WTC11 (cell line): Measurements from ENCODE around the gene GDF11. TPM values are rescaled to one million over a fixed set of nuclear protein-coding genes. Genes with fewer than 3 reads are reported as not detected.
A peak's percentile ranks its signal among the peaks of the same experiment; 100 is the strongest.

Source experiments
- ATAC-seq: fragments of 200-7000 bp; cut with Tn5 transposase; 2 replicates; pipeline ENCODE4 v1.10.0; 2021; ENCODE audit warnings: mild to moderate bottlenecking, moderate library complexity
- Bru-seq: library from RNA; stranded (reverse); fragments of 400-500 nt; gene quantifications from one replicate; lab custom pipeline; 2021; lab: Mats Ljungman, UMichigan
- CTCF ChIA-PET: fragments of 300-600 bp; sonication (Branson Sonifier 250); formaldehyde crosslinking; loops from one replicate; lab custom pipeline; 2021; ENCODE audit warnings: antibody characterized with exemption; lab: Charles Lee
- POLR2A ChIA-PET: fragments of 350-600 bp; sonication (Branson Sonifier 250); formaldehyde crosslinking; loops from one replicate; lab custom pipeline; 2021; ENCODE audit warnings: antibody characterized with exemption; lab: Charles Lee
- DNase-seq: peaks from one replicate; pipeline ENCODE4 v3.0.0; 2021; ENCODE audit warnings: low spot score
- H3K27ac Mint-ChIP-seq: 2 replicates; pipeline ENCODE4 v1.8.0; 2021; ENCODE audit warnings: mixed read lengths
- H3K27me3 Mint-ChIP-seq: 2 replicates; pipeline ENCODE4 v1.8.0; 2021; ENCODE audit warnings: low read depth, mild to moderate bottlenecking, moderate library complexity, mixed read lengths
- H3K36me3 Mint-ChIP-seq: 2 replicates; pipeline ENCODE4 v1.8.0; 2021; ENCODE audit warnings: mixed read lengths
- H3K4me1 Mint-ChIP-seq: 2 replicates; pipeline ENCODE4 v1.8.0; 2022; ENCODE audit warnings: mixed read lengths
- H3K4me3 Mint-ChIP-seq: 2 replicates; pipeline ENCODE4 v1.8.0; 2021; ENCODE audit warnings: mild to moderate bottlenecking, moderate library complexity, mixed read lengths
- H3K9me3 Mint-ChIP-seq: 2 replicates; pipeline ENCODE4 v1.8.0; 2021; ENCODE audit warnings: mixed read lengths
- EMX1 ChIP-seq: fragments of 250-450 bp; sonication (Bioruptor Pico); IDR thresholded peaks from 2 replicates; pipeline ENCODE4 v1.8.0; 2021; ENCODE audit warnings: mild to moderate bottlenecking
- NFATC4 ChIP-seq: fragments of 250-450 bp; sonication (Bioruptor Pico); IDR thresholded peaks from 2 replicates; pipeline ENCODE4 v1.9.0; 2021; ENCODE audit warnings: mild to moderate bottlenecking
- OVOL2 ChIP-seq: fragments of 250-450 bp; sonication (Bioruptor Pico); IDR thresholded peaks from 2 replicates; pipeline ENCODE4 v1.9.0; 2021; ENCODE audit warnings: mild to moderate bottlenecking, borderline replicate concordance
- TEAD1 ChIP-seq: sonication (generic); formaldehyde crosslinking; IDR thresholded peaks from 2 replicates; pipeline ENCODE4 v1.8.0; 2022; ENCODE audit warnings: mild to moderate bottlenecking, missing genetic modification reagents
- TEAD4 ChIP-seq: sonication (generic); formaldehyde crosslinking; IDR thresholded peaks from 2 replicates; pipeline ENCODE4 v1.8.0; 2022; ENCODE audit warnings: mild to moderate bottlenecking, missing genetic modification reagents
- ZBTB21 ChIP-seq: sonication (generic); formaldehyde crosslinking; IDR thresholded peaks from 2 replicates; pipeline ENCODE4 v1.8.1; 2023; ENCODE audit warnings: mild to moderate bottlenecking, missing genetic modification reagents, borderline replicate concordance
- ZNF219 ChIP-seq: sonication (generic); formaldehyde crosslinking; IDR thresholded peaks from 2 replicates; pipeline ENCODE4 v1.8.0; 2023; ENCODE audit warnings: missing genetic modification reagents, mild to moderate bottlenecking, borderline replicate concordance
- ZNF317 ChIP-seq: sonication (generic); formaldehyde crosslinking; IDR thresholded peaks from 2 replicates; pipeline ENCODE4 v1.8.1; 2023; ENCODE audit warnings: low read depth, mild to moderate bottlenecking, moderate library complexity, missing genetic modification reagents, borderline replicate concordance
- ZNF396 ChIP-seq: fragments of 250-450 bp; sonication (Bioruptor Pico); IDR thresholded peaks from 2 replicates; pipeline ENCODE4 v1.8.0; 2021; ENCODE audit warnings: mild to moderate bottlenecking, moderate library complexity, borderline replicate concordance
- ZNF423 ChIP-seq: fragments of 250-450 bp; sonication (Bioruptor Pico); IDR thresholded peaks from 2 replicates; pipeline ENCODE4 v2.1.2; 2022; ENCODE audit warnings: mild to moderate bottlenecking, moderate library complexity
- long read RNA-seq, 3 experiments: library from RNA in 1 of 3; library from capped mRNA in 1 of 3; library from polyadenylated mRNA in 1 of 3; unstranded in 2 of 3; stranded (forward) in 1 of 3; transcript quantifications; one replicate each; pipeline ENCODE4 v2.0.0, GENCODE V29; 2021
- total RNA-seq: library from RNA; stranded (reverse); gene quantifications from 3 replicates; pipeline ENCODE4 v1.2.3, GENCODE V29; 2021
- TF ChIP-seq, protein P1 (sequence below): sonication (generic); formaldehyde crosslinking; IDR thresholded peaks from 2 replicates; pipeline ENCODE4 v1.8.0; 2022; ENCODE audit warnings: mild to moderate bottlenecking, missing genetic modification reagents
- TF ChIP-seq, protein P2 (sequence below): fragments of 250-450 bp; sonication (Bioruptor Pico); IDR thresholded peaks from 2 replicates; pipeline ENCODE4 v1.9.0; 2021; ENCODE audit warnings: mild to moderate bottlenecking
- TF ChIP-seq, protein P3 (sequence below): fragments of 250-450 bp; sonication (Bioruptor Pico); IDR thresholded peaks from 2 replicates; pipeline ENCODE4 v1.9.0; 2021; ENCODE audit warnings: moderate library complexity, mild to moderate bottlenecking, inconsistent platforms, borderline replicate concordance
- TF ChIP-seq, protein P4 (sequence below): sonication (generic); formaldehyde crosslinking; IDR thresholded peaks from 2 replicates; pipeline ENCODE4 v1.8.0; 2022; ENCODE audit warnings: missing genetic modification reagents

GDF11 gene
- 16.9 to 20.7 TPM (median 19.6 TPM) in 3 replicates for total RNA-seq
- Bru-seq, nascent RNA = percentile 94 among the genes with signal in this experiment
- long read RNA-seq, experiment 1, full-length matches to known transcripts = 9 of 45 reads
- long read RNA-seq, experiment 1, partial matches to known transcripts = 0 of 45 reads
- long read RNA-seq, experiment 1, other reads (novel, unspliced or antisense) = 36 of 45 reads
- long read RNA-seq, experiment 2, full-length matches to known transcripts = 17 of 32 reads
- long read RNA-seq, experiment 2, partial matches to known transcripts = 3 of 32 reads
- long read RNA-seq, experiment 2, other reads (novel, unspliced or antisense) = 12 of 32 reads
- long read RNA-seq, experiment 3, partial matches to known transcripts = 4 of 5 reads
- long read RNA-seq, experiment 3, other reads (novel, unspliced or antisense) = 1 of 5 reads

DNA sequence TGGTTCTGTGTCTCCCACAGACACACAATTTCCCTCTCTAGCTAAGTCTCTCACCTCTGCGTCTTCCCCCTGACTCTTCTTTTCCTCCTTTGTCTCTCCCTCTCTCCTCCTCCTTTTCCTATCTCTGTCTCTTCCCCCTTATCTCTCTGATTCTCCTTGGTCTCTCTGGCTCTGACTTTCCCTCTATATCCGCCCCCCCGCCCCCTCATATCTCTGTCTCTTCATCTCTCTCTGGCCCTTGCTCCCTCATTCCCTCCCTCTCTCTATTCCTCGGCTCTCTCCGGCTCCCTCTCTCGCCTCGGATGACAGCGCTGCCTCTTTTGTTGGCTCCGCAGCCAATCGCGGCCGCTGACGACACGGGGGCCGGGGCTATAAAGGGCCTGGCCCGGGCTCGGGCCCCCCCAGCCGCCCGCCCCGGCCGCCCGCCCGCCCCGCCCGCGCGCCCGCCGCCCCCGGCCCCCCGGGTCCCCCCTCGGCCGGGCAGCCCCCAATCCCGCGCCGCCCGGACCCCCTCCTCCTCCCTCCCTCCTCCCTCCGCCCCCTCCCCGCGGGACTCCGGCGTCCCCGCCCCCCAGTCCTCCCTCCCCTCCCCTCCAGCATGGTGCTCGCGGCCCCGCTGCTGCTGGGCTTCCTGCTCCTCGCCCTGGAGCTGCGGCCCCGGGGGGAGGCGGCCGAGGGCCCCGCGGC is at the start of gene GDF11:
Gene GDF11, plus strand, starts transcription at position 404 of the 687 bp plus-strand sequence. Its CDS starts 195 bp downstream, at position 599.
- H3K9me3 Mint-ChIP-seq = no peaks in the 10 kb centered on the region
- peaks cover 2% of the 10 kb centered on the region; the same call in 1 of the 2 replicates for H3K27me3 Mint-ChIP-seq
- H3K36me3 Mint-ChIP-seq = peaks cover 6% of the 10 kb centered on the region
- ChIA-PET POLR2A (interaction anchor here (0.6 to 4.0 kb wide), 7 partner anchors 13 to 87 kb away, joined by 3 to 19 read pairs (median 6); partner anchors contain the start of genes CD63, DNAJC14, ORMDL2 and SARNP), CTCF (interaction anchor here (1.1 to 3.4 kb wide), 7 partner anchors 11 to 88 kb away, joined by 4 to 24 read pairs (median 5); partner anchors contain the start of genes CD63, ORMDL2 and SARNP)
- DNase-seq (peak; percentile 79), ATAC-seq (peak; percentile 24)
- TF ChIP-seq, protein P1, sequence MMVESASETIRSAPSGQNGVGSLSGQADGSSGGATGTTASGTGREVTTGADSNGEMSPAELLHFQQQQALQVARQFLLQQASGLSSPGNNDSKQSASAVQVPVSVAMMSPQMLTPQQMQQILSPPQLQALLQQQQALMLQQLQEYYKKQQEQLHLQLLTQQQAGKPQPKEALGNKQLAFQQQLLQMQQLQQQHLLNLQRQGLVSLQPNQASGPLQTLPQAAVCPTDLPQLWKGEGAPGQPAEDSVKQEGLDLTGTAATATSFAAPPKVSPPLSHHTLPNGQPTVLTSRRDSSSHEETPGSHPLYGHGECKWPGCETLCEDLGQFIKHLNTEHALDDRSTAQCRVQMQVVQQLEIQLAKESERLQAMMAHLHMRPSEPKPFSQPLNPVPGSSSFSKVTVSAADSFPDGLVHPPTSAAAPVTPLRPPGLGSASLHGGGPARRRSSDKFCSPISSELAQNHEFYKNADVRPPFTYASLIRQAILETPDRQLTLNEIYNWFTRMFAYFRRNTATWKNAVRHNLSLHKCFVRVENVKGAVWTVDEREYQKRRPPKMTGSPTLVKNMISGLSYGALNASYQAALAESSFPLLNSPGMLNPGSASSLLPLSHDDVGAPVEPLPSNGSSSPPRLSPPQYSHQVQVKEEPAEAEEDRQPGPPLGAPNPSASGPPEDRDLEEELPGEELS (CRISPR knock-in tag) = no peak
- no peak for TF ChIP-seq ZBTB21 (CRISPR knock-in tag)
- TF ChIP-seq, protein P2, sequence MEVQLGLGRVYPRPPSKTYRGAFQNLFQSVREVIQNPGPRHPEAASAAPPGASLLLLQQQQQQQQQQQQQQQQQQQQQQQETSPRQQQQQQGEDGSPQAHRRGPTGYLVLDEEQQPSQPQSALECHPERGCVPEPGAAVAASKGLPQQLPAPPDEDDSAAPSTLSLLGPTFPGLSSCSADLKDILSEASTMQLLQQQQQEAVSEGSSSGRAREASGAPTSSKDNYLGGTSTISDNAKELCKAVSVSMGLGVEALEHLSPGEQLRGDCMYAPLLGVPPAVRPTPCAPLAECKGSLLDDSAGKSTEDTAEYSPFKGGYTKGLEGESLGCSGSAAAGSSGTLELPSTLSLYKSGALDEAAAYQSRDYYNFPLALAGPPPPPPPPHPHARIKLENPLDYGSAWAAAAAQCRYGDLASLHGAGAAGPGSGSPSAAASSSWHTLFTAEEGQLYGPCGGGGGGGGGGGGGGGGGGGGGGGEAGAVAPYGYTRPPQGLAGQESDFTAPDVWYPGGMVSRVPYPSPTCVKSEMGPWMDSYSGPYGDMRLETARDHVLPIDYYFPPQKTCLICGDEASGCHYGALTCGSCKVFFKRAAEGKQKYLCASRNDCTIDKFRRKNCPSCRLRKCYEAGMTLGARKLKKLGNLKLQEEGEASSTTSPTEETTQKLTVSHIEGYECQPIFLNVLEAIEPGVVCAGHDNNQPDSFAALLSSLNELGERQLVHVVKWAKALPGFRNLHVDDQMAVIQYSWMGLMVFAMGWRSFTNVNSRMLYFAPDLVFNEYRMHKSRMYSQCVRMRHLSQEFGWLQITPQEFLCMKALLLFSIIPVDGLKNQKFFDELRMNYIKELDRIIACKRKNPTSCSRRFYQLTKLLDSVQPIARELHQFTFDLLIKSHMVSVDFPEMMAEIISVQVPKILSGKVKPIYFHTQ (CRISPR knock-in tag) = no peak
- peak within 1 kb of the TSS; percentile 82 for H3K27ac Mint-ChIP-seq
- peak within 1 kb of the TSS; percentile 97 for H3K4me3 Mint-ChIP-seq
- H3K4me1 Mint-ChIP-seq = peaks cover 46% of the 10 kb centered on the region

DNA sequence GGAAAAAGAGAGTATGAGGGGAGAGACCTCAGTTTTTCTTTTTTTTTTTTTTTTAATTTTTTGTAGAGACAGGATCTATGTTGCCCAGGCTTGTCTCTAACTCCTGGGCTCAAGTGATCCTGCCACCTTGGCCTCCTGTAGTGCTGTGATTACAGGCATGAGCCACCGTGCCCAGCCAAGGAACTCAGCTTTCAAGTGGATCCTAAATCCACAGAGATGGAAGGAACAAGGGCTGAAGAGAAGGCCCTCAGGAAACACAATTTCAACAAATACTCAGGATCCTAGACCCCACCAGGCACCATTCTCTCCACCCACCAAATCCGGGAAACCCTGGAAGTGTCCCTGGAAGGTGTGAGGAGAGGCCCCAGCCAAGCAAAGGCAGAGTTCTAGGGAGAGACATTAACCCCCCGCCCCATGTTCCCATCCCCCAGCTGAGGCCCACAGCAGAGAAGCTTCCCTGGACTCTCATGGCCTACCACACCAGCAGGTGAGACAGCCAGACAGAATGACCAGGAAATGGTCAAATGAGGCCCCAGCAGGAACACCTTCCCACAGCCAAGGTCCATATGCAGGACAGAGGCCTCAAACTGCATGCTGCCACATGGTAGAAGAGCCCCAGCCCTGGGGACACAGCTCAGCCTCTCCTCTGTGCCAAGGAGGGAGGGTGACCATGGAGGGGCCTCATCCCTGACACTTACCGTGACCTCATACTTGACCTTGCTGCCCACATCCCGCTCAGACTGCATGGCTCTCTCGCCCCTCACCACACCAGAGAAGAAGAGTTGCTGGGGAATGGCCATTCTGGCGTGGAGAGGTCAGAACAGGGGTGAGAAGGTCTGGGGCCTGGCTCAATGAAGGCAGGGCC is 49.4 kb upstream of the GDF11 start:
- no peak overlapping the region for H3K27ac Mint-ChIP-seq
- no peaks in the 10 kb centered on the region for H3K27me3 Mint-ChIP-seq
- peaks cover 24% of the 10 kb centered on the region for H3K36me3 Mint-ChIP-seq
- ChIA-PET POLR2A (no interaction called here), CTCF (interaction anchor here (0.6 to 1.0 kb wide), 3 partner anchors 12 to 14 kb away, joined by 3 read pairs; partner anchors contain the start of gene ITGA7)
- no peak for ATAC-seq
- H3K9me3 Mint-ChIP-seq = no peaks in the 10 kb centered on the region
- H3K4me1 Mint-ChIP-seq = no peaks in the 10 kb centered on the region
- DNase-seq = no peak
- H3K4me3 Mint-ChIP-seq = no peak overlapping the region
- no peak for TF ChIP-seq NFATC4 (CRISPR knock-in tag)
- no peak for TF ChIP-seq EMX1 (CRISPR knock-in tag)
- TF ChIP-seq, protein P3, sequence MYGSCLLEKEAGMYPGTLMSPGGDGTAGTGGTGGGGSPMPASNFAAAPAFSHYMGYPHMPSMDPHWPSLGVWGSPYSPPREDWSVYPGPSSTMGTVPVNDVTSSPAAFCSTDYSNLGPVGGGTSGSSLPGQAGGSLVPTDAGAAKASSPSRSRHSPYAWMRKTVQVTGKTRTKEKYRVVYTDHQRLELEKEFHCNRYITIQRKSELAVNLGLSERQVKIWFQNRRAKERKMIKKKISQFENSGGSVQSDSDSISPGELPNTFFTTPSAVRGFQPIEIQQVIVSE (CRISPR knock-in tag) = no peak
- no peak for TF ChIP-seq ZNF317 (CRISPR knock-in tag)
- TF ChIP-seq OVOL2 (CRISPR knock-in tag) = no peak
- TF ChIP-seq, protein P4, sequence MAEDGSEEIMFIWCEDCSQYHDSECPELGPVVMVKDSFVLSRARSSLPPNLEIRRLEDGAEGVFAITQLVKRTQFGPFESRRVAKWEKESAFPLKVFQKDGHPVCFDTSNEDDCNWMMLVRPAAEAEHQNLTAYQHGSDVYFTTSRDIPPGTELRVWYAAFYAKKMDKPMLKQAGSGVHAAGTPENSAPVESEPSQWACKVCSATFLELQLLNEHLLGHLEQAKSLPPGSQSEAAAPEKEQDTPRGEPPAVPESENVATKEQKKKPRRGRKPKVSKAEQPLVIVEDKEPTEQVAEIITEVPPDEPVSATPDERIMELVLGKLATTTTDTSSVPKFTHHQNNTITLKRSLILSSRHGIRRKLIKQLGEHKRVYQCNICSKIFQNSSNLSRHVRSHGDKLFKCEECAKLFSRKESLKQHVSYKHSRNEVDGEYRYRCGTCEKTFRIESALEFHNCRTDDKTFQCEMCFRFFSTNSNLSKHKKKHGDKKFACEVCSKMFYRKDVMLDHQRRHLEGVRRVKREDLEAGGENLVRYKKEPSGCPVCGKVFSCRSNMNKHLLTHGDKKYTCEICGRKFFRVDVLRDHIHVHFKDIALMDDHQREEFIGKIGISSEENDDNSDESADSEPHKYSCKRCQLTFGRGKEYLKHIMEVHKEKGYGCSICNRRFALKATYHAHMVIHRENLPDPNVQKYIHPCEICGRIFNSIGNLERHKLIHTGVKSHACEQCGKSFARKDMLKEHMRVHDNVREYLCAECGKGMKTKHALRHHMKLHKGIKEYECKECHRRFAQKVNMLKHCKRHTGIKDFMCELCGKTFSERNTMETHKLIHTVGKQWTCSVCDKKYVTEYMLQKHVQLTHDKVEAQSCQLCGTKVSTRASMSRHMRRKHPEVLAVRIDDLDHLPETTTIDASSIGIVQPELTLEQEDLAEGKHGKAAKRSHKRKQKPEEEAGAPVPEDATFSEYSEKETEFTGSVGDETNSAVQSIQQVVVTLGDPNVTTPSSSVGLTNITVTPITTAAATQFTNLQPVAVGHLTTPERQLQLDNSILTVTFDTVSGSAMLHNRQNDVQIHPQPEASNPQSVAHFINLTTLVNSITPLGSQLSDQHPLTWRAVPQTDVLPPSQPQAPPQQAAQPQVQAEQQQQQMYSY (CRISPR knock-in tag) = no peak
- TF ChIP-seq TEAD1 = no peak
- no peak for TF ChIP-seq ZNF219 (CRISPR knock-in tag)
- no peak for TF ChIP-seq TEAD4 (CRISPR knock-in tag)
- TF ChIP-seq, protein P1 (CRISPR knock-in tag) = no peak
- TF ChIP-seq ZNF423 = no peak
- TF ChIP-seq ZNF396 (CRISPR knock-in tag) = no peak
- TF ChIP-seq, protein P2 (CRISPR knock-in tag) = no peak
